H1 (cell line): ENCODE results near the gene KMT5C. TPM values are rescaled to one million over a fixed set of nuclear protein-coding genes. Genes with fewer than 3 reads are reported as not detected.

Experiments used
- CTCF ChIA-PET: fragments of 300-600 bp; sonication (Branson Sonifier 250); formaldehyde crosslinking; loops from one replicate; lab custom pipeline; 2021; ENCODE audit not compliant: partially characterized antibody; lab: Charles Lee
- POLR2A ChIA-PET: fragments of 300-600 bp; sonication (Branson Sonifier 250); formaldehyde crosslinking; loops from one replicate; lab custom pipeline; 2021; ENCODE audit warnings: inconsistent platforms; ENCODE audit not compliant: partially characterized antibody; lab: Charles Lee
- DNase-seq, 2 experiments: peaks; one replicate each; pipeline versions ENCODE4 v3.0.0 to v3.0.0-alpha.2; 2010 to 2022; ENCODE audit warnings: low spot score in 2 of 2, low read depth in 1 of 2, mixed read lengths in 1 of 2
- FAIRE-seq: peaks from 2 replicates; lab custom pipeline; 2011; peaks lifted over from hg19 to GRCh38; lab: Jason Lieb, UNC
- H2AFZ ChIP-seq: 2 replicates; pipeline ENCODE4 v1.8.1; 2012; ENCODE audit warnings: low read length, inconsistent platforms
- H2AK5ac ChIP-seq: 2 replicates; pipeline ENCODE4 v1.6.1; 2013; ENCODE audit warnings: low read depth, low read length
- H2BK120ac ChIP-seq: replicated peaks from 2 replicates; pipeline ENCODE3; 2013; ENCODE audit warnings: low read depth, low read length, inconsistent platforms
- H2BK12ac ChIP-seq: 2 replicates; pipeline ENCODE4 v1.6.1; 2013; ENCODE audit warnings: low read depth, low read length
- H2BK15ac ChIP-seq: 2 replicates; pipeline ENCODE4 v1.6.1; 2013; ENCODE audit warnings: low read length
- H2BK20ac ChIP-seq: 2 replicates; pipeline ENCODE4 v1.6.1; 2013; ENCODE audit warnings: low read length
- H2BK5ac ChIP-seq: 2 replicates; pipeline ENCODE4 v1.6.1; 2013; ENCODE audit warnings: low read depth, low read length
- H3K14ac ChIP-seq: 2 replicates; pipeline ENCODE4 v1.6.1; 2013; ENCODE audit warnings: inconsistent platforms; ENCODE audit not compliant: insufficient read length
- H3K18ac ChIP-seq: 2 replicates; pipeline ENCODE4 v1.6.1; 2013; ENCODE audit warnings: low read length; ENCODE audit errors: extremely low read depth
- H3K23ac ChIP-seq: 2 replicates; pipeline ENCODE4 v1.6.1; 2013; ENCODE audit warnings: inconsistent platforms; ENCODE audit not compliant: insufficient read length
- H3K23me2 ChIP-seq: 2 replicates; pipeline ENCODE4 v1.6.1; 2013; ENCODE audit warnings: low read depth, low read length
- H3K27ac ChIP-seq: 2 replicates; pipeline ENCODE4 v1.6.1; 2011; ENCODE audit warnings: low read depth, low read length, inconsistent platforms
- H3K27me3 ChIP-seq, 4 experiments: replicated peaks in 1 of 4; 1 replicate in 1 of 4; 2 replicates in 3 of 4; pipeline versions ENCODE4 v1.6.1 to v1.8.1; 2011 to 2013; ENCODE audit warnings: low read length in 3 of 4, mild to moderate bottlenecking in 3 of 4, inconsistent platforms in 2 of 4, mixed read lengths in 2 of 4, moderate library complexity in 1 of 4; ENCODE audit not compliant: control insufficient read depth in 3 of 4, insufficient read depth in 3 of 4; ENCODE audit errors: extremely low read depth in 1 of 4
- H3K36me3 ChIP-seq, 4 experiments: 2 replicates each; pipeline versions ENCODE4 v1.6.1 to v1.8.1; 2011 to 2013; ENCODE audit warnings: mild to moderate bottlenecking in 4 of 4, low read length in 3 of 4, moderate library complexity in 2 of 4, control low read depth in 1 of 4, inconsistent platforms in 1 of 4; ENCODE audit not compliant: insufficient read depth in 4 of 4, control insufficient read depth in 2 of 4
- H3K4ac ChIP-seq: replicated peaks from 2 replicates; pipeline ENCODE3; 2013; ENCODE audit warnings: low read length, low read depth, mixed read lengths, inconsistent platforms; ENCODE audit not compliant: insufficient read length
- H3K4me1 ChIP-seq, 4 experiments: replicated peaks in 1 of 4; 1 replicate in 1 of 4; 2 replicates in 3 of 4; pipeline versions ENCODE4 v1.6.1 to v1.8.1; 2011 to 2013; ENCODE audit warnings: low read length in 3 of 4, inconsistent platforms in 2 of 4, mixed read lengths in 1 of 4; ENCODE audit not compliant: insufficient read depth in 4 of 4, control insufficient read depth in 3 of 4
- H3K4me2 ChIP-seq, 2 experiments: 2 replicates each; pipeline versions ENCODE4 v1.6.1 to v1.8.1; 2011 to 2013; ENCODE audit warnings: low read depth in 2 of 2, low read length in 2 of 2, control low read depth in 1 of 2, inconsistent platforms in 1 of 2, mild to moderate bottlenecking in 1 of 2; ENCODE audit not compliant: insufficient read depth in 1 of 2
- H3K4me3 ChIP-seq, 4 experiments: fragments of 200-600, 300-600 bp in 1 of 4; sonication (generic), shearing (Covaris generic), sonication (Bioruptor Twin) in 1 of 4; 2 replicates each; pipeline versions ENCODE4 v1.5.1 to v1.8.1; 2011 to 2016; ENCODE audit warnings: low read length in 4 of 4, low read depth in 3 of 4, control low read depth in 2 of 4, inconsistent platforms in 2 of 4, mild to moderate bottlenecking in 2 of 4, mixed read lengths in 1 of 4, moderate library complexity in 1 of 4; ENCODE audit not compliant: insufficient read depth in 2 of 4; ENCODE audit errors: extremely low read depth in 1 of 4
- H3K56ac ChIP-seq: replicated peaks from 2 replicates; pipeline ENCODE3; 2013; ENCODE audit warnings: low read depth, mild to moderate bottlenecking, mixed read lengths, low read length, inconsistent platforms; ENCODE audit not compliant: insufficient read length
- H3K79me1 ChIP-seq: 2 replicates; pipeline ENCODE4 v1.6.1; 2013; ENCODE audit warnings: low read depth, low read length, control low read depth
- H3K79me2 ChIP-seq, 2 experiments: 2 replicates each; pipeline versions ENCODE4 v1.6.1 to v1.8.1; 2012 to 2013; ENCODE audit warnings: low read length in 2 of 2, mild to moderate bottlenecking in 2 of 2, inconsistent platforms in 1 of 2; ENCODE audit not compliant: insufficient read depth in 2 of 2, control insufficient read depth in 1 of 2
- H3K9ac ChIP-seq, 4 experiments: replicated peaks in 1 of 4; 1 replicate in 1 of 4; 2 replicates in 3 of 4; pipeline versions ENCODE4 v1.6.1 to v1.8.1; 2011 to 2013; ENCODE audit warnings: low read depth in 3 of 4, low read length in 3 of 4, control low read depth in 2 of 4, mild to moderate bottlenecking in 2 of 4, moderate library complexity in 2 of 4, inconsistent platforms in 1 of 4; ENCODE audit errors: extremely low read depth in 1 of 4
- H3K9me3 ChIP-seq, 2 experiments: 2 replicates each; pipeline versions ENCODE4 v1.6.1 to v1.8.1; 2012 to 2013; ENCODE audit warnings: mild to moderate bottlenecking in 2 of 2, moderate library complexity in 2 of 2, control low read depth in 1 of 2, inconsistent platforms in 1 of 2, low read depth in 1 of 2, low read length in 1 of 2, mixed read lengths in 1 of 2; ENCODE audit not compliant: insufficient read depth in 2 of 2
- H4K20me1 ChIP-seq, 2 experiments: replicated peaks in 1 of 2; 2 replicates each; pipeline versions ENCODE3 to v1.8.1; 2011 to 2013; ENCODE audit warnings: inconsistent platforms in 2 of 2, low read length in 2 of 2, mild to moderate bottlenecking in 1 of 2; ENCODE audit not compliant: insufficient read depth in 2 of 2, control insufficient read depth in 1 of 2
- H4K5ac ChIP-seq: 2 replicates; pipeline ENCODE4 v1.6.1; 2013; ENCODE audit warnings: low read length, low read depth, mixed read lengths, inconsistent platforms; ENCODE audit not compliant: insufficient read length
- H4K8ac ChIP-seq: 2 replicates; pipeline ENCODE4 v1.8.0; 2013; ENCODE audit warnings: mild to moderate bottlenecking, moderate library complexity, low read length, inconsistent platforms; ENCODE audit not compliant: insufficient read depth; ENCODE audit errors: extremely low read depth
- H4K91ac ChIP-seq: replicated peaks from 2 replicates; pipeline ENCODE3; 2013; ENCODE audit warnings: low read length, mixed read lengths, inconsistent platforms; ENCODE audit not compliant: insufficient read length
- CHD1 ChIP-seq: IDR thresholded peaks from 2 replicates; pipeline ENCODE4 v1.6.1; 2012; ENCODE audit warnings: low read depth, low read length, improper control_type of control experiment
- CHD2 ChIP-seq: IDR thresholded peaks from 2 replicates; pipeline ENCODE4 v1.6.1; 2012; ENCODE audit warnings: low read length, improper control_type of control experiment
- CREB1 ChIP-seq: IDR thresholded peaks from 2 replicates; pipeline ENCODE4 v1.6.1; 2012; ENCODE audit warnings: inconsistent platforms
- GABPA ChIP-seq: IDR thresholded peaks from 2 replicates; pipeline ENCODE4 v1.6.1; 2011; ENCODE audit warnings: mild to moderate bottlenecking, low read length, moderate library complexity, borderline replicate concordance; ENCODE audit not compliant: insufficient read depth
- MAFK ChIP-seq: IDR thresholded peaks from 2 replicates; pipeline ENCODE4 v1.6.1; 2012; ENCODE audit warnings: low read depth, mild to moderate bottlenecking, improper control_type of control experiment, low read length
- SIX5 ChIP-seq: IDR thresholded peaks from 2 replicates; pipeline ENCODE4 v1.6.1; 2011; ENCODE audit warnings: mild to moderate bottlenecking, low read depth, low read length
- TAF1 ChIP-seq: IDR thresholded peaks from 2 replicates; pipeline ENCODE4 v1.6.1; 2011; ENCODE audit warnings: mild to moderate bottlenecking, low read depth, low read length
- WGBS, 2 experiments: shearing (Covaris generic) in 1 of 2; methylation state at CpG; one replicate each; pipeline versions ENCODE4 v1.1.6 to v1.1.7; 2013 to 2015; ENCODE audit warnings: low lambda C conversion rate in 2 of 2, mixed read lengths in 2 of 2, inconsistent platforms in 1 of 2, low coverage in 1 of 2, missing lambda C conversion rate in 1 of 2; ENCODE audit not compliant: insufficient replicate concordance in 2 of 2, insufficient coverage in 1 of 2, insufficient read length in 1 of 2; ENCODE audit errors: extremely low coverage in 1 of 2, missing lambda C conversion rate in 1 of 2; 5-methylcytosine and 5-hydroxymethylcytosine counted together
- polyA plus RNA-seq, 7 experiments: library from polyadenylated mRNA; depleted of rRNA in 3 of 7; stranded (reverse) in 5 of 7; unstranded in 2 of 7; fragments of >200 nt in 5 of 7; fragments of 200-250 nt in 2 of 7; gene quantifications; 1 replicate in 5 of 7; 2 replicates in 1 of 7; 4 replicates in 1 of 7; pipeline versions ENCODE4 v1.2.1 to v1.2.3, GENCODE V29; 2011 to 2013; ENCODE audit warnings: missing spikeins in 2 of 7, mixed read lengths in 2 of 7
- total RNA-seq: library from RNA; stranded (reverse); fragmentation: NEBNext Ultra II Directional; extraction: Animal tissue kit (Norgen Biotek cat#: 25700); gene quantifications from 2 replicates; pipeline ENCODE4 v1.2.1, GENCODE V29; 2021
- TF ChIP-seq, protein P1 (sequence below): IDR thresholded peaks from 2 replicates; pipeline ENCODE4 v1.6.1; 2011; ENCODE audit warnings: low read depth, mild to moderate bottlenecking, low read length; ENCODE audit not compliant: insufficient read depth
- TF ChIP-seq, protein P2 (sequence below): IDR thresholded peaks from 2 replicates; pipeline ENCODE4 v1.6.1; 2011; ENCODE audit warnings: low read length, improper control_type of control experiment

Gene KMT5C
- total and polyA plus RNA-seq, 2 of the 8 experiments (the other 6 are each of a cell fraction or from before 2014, with no cell fraction given), result 24.9 to 31.5 TPM

DNA sequence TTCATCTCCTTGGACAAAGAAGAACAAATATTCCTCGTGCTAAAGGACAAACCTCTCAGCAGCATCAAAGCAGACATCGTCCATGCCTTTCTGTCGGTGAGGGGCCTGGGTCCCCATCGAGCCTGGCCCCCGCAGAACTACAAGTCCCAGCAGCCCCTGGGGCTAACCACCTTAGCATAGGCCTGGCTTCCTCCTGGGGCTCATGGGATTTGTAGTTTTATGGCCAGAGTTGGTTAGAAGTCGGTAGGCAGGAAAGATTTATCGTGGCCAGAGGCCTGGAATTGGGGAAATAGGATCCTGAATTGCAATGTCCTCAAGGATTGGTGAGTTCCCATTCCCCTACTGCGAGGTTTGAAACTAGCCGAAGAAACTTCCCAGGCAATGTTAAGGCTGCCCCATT lies 34.2 kb upstream of the KMT5C start:
- Histone ChIP-seq H2AK5ac (no peak overlapping the region), H3K27ac (no peak overlapping the region), H4K8ac (no peak overlapping the region), H3K4me2 (no peak overlapping the region), H3K9ac (no peak overlapping the region), H2BK120ac (no peak overlapping the region), H3K9me3 (no peaks in the 10 kb centered on the region), H3K56ac (no peak overlapping the region), H3K4me3 (no peak overlapping the region), H3K27me3 (no peaks in the 10 kb centered on the region), H3K4me1 (peaks cover 0 to 8% (median 3%) of the 10 kb centered on the region in 4 experiments; a peak in 3 of 7 replicates), H3K36me3 (peaks cover 21 to 56% (median 42%) of the 10 kb centered on the region in 4 experiments), H3K18ac (no peak overlapping the region), H2BK5ac (no peak overlapping the region), H2BK20ac (no peak overlapping the region), H4K5ac (no peak overlapping the region), H4K20me1 (peaks cover 0 to 5% of the 10 kb centered on the region in 2 experiments), H3K4ac (no peak overlapping the region), H3K79me1 (no peaks in the 10 kb centered on the region; the same call in 1 of the 2 replicates), H2BK15ac (0 out of 2 replicates have a peak overlapping the region, but pooled peaks have one; percentile 8), H2AFZ (no peak overlapping the region), H3K14ac (no peak overlapping the region), H3K79me2 (no peaks in the 10 kb centered on the region), H2BK12ac (0 out of 2 replicates have a peak overlapping the region, but pooled peaks have one; percentile 2), H3K23ac (no peak overlapping the region), H3K23me2 (peaks cover 2% of the 10 kb centered on the region; the same call in 1 of the 2 replicates), H4K91ac (no peak overlapping the region)
- CTCF ChIA-PET, result interaction anchor here (0.6 to 1.3 kb wide), 4 partner anchors 11 to 286 kb away, joined by 3 to 5 read pairs (median 3); no protein-coding TSS in a partner anchor
- POLR2A ChIA-PET, result interaction anchor here (0.5 to 1.8 kb wide), 15 partner anchors 9 to 102 kb away, joined by 3 to 6 read pairs (median 4); partner anchors contain the start of genes HSPBP1, KMT5C, TMEM238 and UBE2S
- DNase-seq, result peak in 1 of 2 experiments; percentile 79
- peak; percentile 98 for TF ChIP-seq SIX5
- TF ChIP-seq CREB1, result 0 out of 2 replicates have a peak, but pooled peaks have one; percentile 31
- TF ChIP-seq TAF1, result no peak
- TF ChIP-seq, protein P1, sequence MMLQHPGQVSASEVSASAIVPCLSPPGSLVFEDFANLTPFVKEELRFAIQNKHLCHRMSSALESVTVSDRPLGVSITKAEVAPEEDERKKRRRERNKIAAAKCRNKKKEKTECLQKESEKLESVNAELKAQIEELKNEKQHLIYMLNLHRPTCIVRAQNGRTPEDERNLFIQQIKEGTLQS, result peak; percentile 55; the same call in 1 of the 2 replicates
- no peak for TF ChIP-seq CHD1
- no peak for TF ChIP-seq GABPA
- TF ChIP-seq, protein P2, sequence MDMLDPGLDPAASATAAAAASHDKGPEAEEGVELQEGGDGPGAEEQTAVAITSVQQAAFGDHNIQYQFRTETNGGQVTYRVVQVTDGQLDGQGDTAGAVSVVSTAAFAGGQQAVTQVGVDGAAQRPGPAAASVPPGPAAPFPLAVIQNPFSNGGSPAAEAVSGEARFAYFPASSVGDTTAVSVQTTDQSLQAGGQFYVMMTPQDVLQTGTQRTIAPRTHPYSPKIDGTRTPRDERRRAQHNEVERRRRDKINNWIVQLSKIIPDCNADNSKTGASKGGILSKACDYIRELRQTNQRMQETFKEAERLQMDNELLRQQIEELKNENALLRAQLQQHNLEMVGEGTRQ, result no peak
- no peak for TF ChIP-seq MAFK
- no peak for TF ChIP-seq CHD2
- FAIRE-seq, result no peak
- 88% methylated on average over 9 of the region's 9 CpGs; no CpG with 5 or more reads in 1 of the 2 experiments for WGBS, 2 experiments
